HEK293 (cell line): Measurements from ENCODE around the gene CHRNA5.
"Not testable (repeated sequence)": the region's sequence is repeated elsewhere in the genome, so short reads cannot be mapped to it uniquely, and the experiment has no call there.

ENCODE experiments used
- CTCF ChIA-PET: fragments of 350-600 bp; formaldehyde crosslinking; extraction: SDS; loops from one replicate; lab custom pipeline; 2021; ENCODE audit warnings: antibody characterized with exemption; lab: Yijun Ruan, JAX
- POLR2A ChIA-PET: fragments of 300-600 bp; formaldehyde crosslinking; extraction: SDS; loops from one replicate; lab custom pipeline; 2020; ENCODE audit warnings: antibody characterized with exemption, inconsistent platforms; lab: Yijun Ruan, JAX
- H3K27ac ChIP-seq: fragments of 200-500 bp; sonication (Bioruptor generic); 2 replicates; pipeline ENCODE4 v1.5.1; 2014; ENCODE audit warnings: low read depth, low read length, control low read depth, inconsistent platforms; ENCODE audit errors: extremely low read depth
- H3K36me3 ChIP-seq, 2 experiments: fragments of 200-500 bp in 1 of 2; sonication (Bioruptor generic) in 1 of 2; 1 replicate in 1 of 2; 2 replicates in 1 of 2; pipeline ENCODE4 v1.5.1; 2014 to 2017; ENCODE audit warnings: inconsistent platforms in 2 of 2, low read length in 2 of 2; ENCODE audit not compliant: control insufficient read depth in 2 of 2, insufficient read depth in 1 of 2
- H3K4me1 ChIP-seq: fragments of 200-500 bp; sonication (Bioruptor generic); 2 replicates; pipeline ENCODE4 v1.5.1; 2014; ENCODE audit warnings: mild to moderate bottlenecking, low read length, inconsistent platforms; ENCODE audit not compliant: control insufficient read depth, insufficient read depth
- H3K4me3 ChIP-seq: 2 replicates; pipeline ENCODE4 v1.5.1; 2011; ENCODE audit warnings: low read depth, mild to moderate bottlenecking, control low read depth, low read length, moderate library complexity
- H3K9me3 ChIP-seq: fragments of 200-500 bp; sonication (Bioruptor generic); 2 replicates; pipeline ENCODE4 v1.5.1; 2014; ENCODE audit warnings: low read depth, low read length, inconsistent platforms; ENCODE audit not compliant: control insufficient read depth, insufficient read depth
- KLF10 ChIP-seq: fragments of 450-650 bp; IDR thresholded peaks from 2 replicates; pipeline ENCODE4 v1.5.1; 2018; ENCODE audit warnings: missing biosample characterization, mild to moderate bottlenecking, missing genetic modification characterization
- PRDM1 ChIP-seq: fragments of 450-650 bp; formaldehyde crosslinking; IDR thresholded peaks from 2 replicates; pipeline ENCODE4; 2016; ENCODE audit warnings: missing biosample characterization, missing genetic modification characterization
- ZNF10 ChIP-seq: fragments of 450-650 bp; formaldehyde crosslinking; IDR thresholded peaks from 2 replicates; pipeline ENCODE4 v1.5.1; 2017; ENCODE audit warnings: missing biosample characterization, missing genetic modification characterization
- ZNF138 ChIP-seq: fragments of 450-650 bp; formaldehyde crosslinking; IDR thresholded peaks from 2 replicates; pipeline ENCODE4 v1.5.1; 2016; ENCODE audit warnings: missing biosample characterization, missing genetic modification characterization, borderline replicate concordance
- ZNF157 ChIP-seq: fragments of 450-650 bp; formaldehyde crosslinking; IDR thresholded peaks from 2 replicates; pipeline ENCODE4 v1.5.1; 2016; ENCODE audit warnings: missing biosample characterization, missing genetic modification characterization
- ZNF24 ChIP-seq: fragments of 450-650 bp; formaldehyde crosslinking; IDR thresholded peaks from 2 replicates; pipeline ENCODE4 v1.5.1; 2016; ENCODE audit warnings: missing biosample characterization, missing genetic modification characterization
- ZNF335 ChIP-seq: fragments of 450-650 bp; formaldehyde crosslinking; conservative IDR thresholded peaks from 2 replicates; pipeline ENCODE4 v1.5.1; 2016; ENCODE audit warnings: missing biosample characterization, missing genetic modification characterization
- ZNF529 ChIP-seq: fragments of 450-650 bp; formaldehyde crosslinking; IDR thresholded peaks from 2 replicates; pipeline ENCODE4 v1.5.1; 2017; ENCODE audit warnings: missing genetic modification characterization, missing biosample characterization; ENCODE audit not compliant: insufficient replicate concordance
- ZNF596 ChIP-seq: fragments of 450-650 bp; IDR thresholded peaks from 2 replicates; pipeline ENCODE4 v1.5.0; 2018; ENCODE audit warnings: missing biosample characterization, mild to moderate bottlenecking, missing genetic modification characterization, moderate library complexity
- ZNF629 ChIP-seq: fragments of 450-650 bp; formaldehyde crosslinking; IDR thresholded peaks from 2 replicates; pipeline ENCODE4 v1.5.1; 2017; ENCODE audit warnings: missing biosample characterization, missing genetic modification characterization
- TF ChIP-seq, protein P1 (sequence below): fragments of 450-650 bp; formaldehyde crosslinking; IDR thresholded peaks from 2 replicates; pipeline ENCODE4 v1.5.1; 2016; ENCODE audit warnings: missing biosample characterization, missing genetic modification characterization
- TF ChIP-seq, protein P2 (sequence below): fragments of 450-650 bp; formaldehyde crosslinking; IDR thresholded peaks from 2 replicates; pipeline ENCODE4 v1.5.1; 2016; ENCODE audit warnings: missing biosample characterization, missing genetic modification characterization
- TF ChIP-seq, protein P3 (sequence below): fragments of 450-650 bp; formaldehyde crosslinking; IDR thresholded peaks from 2 replicates; pipeline ENCODE4 v1.5.1; 2016; ENCODE audit warnings: missing biosample characterization, missing genetic modification characterization, low read depth
- TF ChIP-seq, protein P4 (sequence below): fragments of 450-650 bp; formaldehyde crosslinking; IDR thresholded peaks from 2 replicates; pipeline ENCODE4 v1.5.1; 2016; ENCODE audit warnings: missing biosample characterization, missing genetic modification characterization
- TF ChIP-seq, protein P5 (sequence below): fragments of 450-650 bp; formaldehyde crosslinking; IDR thresholded peaks from 2 replicates; pipeline ENCODE4 v1.5.1; 2016; ENCODE audit warnings: missing biosample characterization, missing genetic modification characterization

The CHRNA5 gene

DNA sequence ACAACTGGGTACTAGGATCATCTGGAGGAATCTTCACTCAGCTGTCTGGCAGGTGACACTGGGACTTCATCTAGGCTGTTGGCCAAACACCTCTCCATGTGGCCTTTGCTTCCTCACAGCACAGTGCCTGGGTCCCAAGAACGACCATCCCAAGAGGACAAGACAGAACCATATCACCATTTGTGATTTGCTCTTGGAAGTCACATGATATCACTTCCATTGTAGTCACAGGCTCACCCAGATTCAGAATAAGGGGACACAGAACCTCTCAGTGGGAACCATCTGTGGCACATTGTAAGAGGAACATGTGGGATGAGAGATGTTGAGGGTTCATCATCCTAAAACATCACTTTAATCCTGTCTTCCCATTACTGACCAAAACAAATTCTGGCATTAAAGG lies 27.0 kb upstream of the CHRNA5 start (continued):
- TF ChIP-seq, protein P1, sequence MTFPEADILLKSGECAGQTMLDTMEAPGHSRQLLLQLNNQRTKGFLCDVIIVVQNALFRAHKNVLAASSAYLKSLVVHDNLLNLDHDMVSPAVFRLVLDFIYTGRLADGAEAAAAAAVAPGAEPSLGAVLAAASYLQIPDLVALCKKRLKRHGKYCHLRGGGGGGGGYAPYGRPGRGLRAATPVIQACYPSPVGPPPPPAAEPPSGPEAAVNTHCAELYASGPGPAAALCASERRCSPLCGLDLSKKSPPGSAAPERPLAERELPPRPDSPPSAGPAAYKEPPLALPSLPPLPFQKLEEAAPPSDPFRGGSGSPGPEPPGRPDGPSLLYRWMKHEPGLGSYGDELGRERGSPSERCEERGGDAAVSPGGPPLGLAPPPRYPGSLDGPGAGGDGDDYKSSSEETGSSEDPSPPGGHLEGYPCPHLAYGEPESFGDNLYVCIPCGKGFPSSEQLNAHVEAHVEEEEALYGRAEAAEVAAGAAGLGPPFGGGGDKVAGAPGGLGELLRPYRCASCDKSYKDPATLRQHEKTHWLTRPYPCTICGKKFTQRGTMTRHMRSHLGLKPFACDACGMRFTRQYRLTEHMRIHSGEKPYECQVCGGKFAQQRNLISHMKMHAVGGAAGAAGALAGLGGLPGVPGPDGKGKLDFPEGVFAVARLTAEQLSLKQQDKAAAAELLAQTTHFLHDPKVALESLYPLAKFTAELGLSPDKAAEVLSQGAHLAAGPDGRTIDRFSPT (tag by site-specific recombination): no peak
- TF ChIP-seq ZNF10 (tag by site-specific recombination) (no peak), KLF10 (tag by site-specific recombination) (no peak), ZNF529 (no peak), ZNF138 (no peak), ZNF629 (no peak), ZNF24 (tag by site-specific recombination) (no peak), ZNF596 (tag by site-specific recombination) (no peak), ZNF335 (tag by site-specific recombination) (no peak), ZNF157 (tag by site-specific recombination) (no peak)
- TF ChIP-seq, protein P2, sequence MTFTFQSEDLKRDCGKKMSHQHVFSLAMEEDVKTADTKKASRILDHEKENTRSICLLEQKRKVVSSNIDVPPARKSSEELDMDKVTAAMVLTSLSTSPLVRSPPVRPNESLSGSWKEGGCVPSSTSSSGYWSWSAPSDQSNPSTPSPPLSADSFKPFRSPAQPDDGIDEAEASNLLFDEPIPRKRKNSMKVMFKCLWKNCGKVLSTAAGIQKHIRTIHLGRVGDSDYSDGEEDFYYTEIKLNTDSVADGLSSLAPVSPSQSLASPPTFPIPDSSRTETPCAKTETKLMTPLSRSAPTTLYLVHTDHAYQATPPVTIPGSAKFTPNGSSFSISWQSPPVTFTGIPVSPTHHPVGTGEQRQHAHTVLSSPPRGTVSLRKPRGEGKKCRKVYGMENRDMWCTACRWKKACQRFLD (tag by site-specific recombination): no peak
- TF ChIP-seq, protein P3, sequence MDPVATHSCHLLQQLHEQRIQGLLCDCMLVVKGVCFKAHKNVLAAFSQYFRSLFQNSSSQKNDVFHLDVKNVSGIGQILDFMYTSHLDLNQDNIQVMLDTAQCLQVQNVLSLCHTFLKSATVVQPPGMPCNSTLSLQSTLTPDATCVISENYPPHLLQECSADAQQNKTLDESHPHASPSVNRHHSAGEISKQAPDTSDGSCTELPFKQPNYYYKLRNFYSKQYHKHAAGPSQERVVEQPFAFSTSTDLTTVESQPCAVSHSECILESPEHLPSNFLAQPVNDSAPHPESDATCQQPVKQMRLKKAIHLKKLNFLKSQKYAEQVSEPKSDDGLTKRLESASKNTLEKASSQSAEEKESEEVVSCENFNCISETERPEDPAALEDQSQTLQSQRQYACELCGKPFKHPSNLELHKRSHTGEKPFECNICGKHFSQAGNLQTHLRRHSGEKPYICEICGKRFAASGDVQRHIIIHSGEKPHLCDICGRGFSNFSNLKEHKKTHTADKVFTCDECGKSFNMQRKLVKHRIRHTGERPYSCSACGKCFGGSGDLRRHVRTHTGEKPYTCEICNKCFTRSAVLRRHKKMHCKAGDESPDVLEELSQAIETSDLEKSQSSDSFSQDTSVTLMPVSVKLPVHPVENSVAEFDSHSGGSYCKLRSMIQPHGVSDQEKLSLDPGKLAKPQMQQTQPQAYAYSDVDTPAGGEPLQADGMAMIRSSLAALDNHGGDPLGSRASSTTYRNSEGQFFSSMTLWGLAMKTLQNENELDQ (tag by site-specific recombination): no peak
- TF ChIP-seq, all 188 proteins: peak for 0

DNA sequence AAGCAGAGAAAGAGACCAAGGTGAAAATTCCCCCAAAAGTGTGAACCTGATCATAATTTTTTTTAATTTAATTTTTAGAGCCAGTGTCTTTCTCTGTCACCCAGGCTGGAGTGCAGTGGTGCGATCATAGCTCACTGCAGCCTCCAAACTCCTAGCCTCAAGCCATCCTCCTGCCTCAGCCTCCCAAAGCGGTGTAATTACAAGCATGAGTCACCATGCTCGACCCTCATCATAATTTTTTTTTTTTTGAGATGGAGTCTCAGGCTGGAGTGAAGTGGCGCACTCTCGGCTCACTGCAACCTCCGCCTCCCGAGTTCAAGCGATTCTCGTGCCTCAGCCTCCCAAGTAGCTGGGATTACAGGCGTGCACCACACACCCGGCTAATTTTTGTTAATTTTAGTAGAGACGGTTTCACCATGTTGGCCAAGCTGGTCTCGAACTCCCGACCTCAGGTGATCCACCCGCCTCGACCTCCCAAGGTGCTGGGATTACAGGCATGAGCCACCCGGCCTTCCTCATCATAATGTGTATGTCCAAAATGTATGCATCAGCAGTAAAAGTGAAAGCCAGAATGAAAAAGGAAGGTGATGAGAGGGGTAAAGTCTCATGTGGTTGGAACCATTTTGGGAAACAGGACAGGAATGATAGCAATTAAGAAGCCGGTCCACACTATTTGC lies 25.7 kb upstream of the CHRNA5 start:
- CTCF ChIA-PET: interaction anchor here (0.7 to 1.3 kb wide), 5 partner anchors 8 to 232 kb away, joined by 3 to 4 read pairs (median 3); no protein-coding TSS in a partner anchor
- not testable (repeated sequence) for H3K4me1 ChIP-seq, H3K9me3 ChIP-seq
- POLR2A ChIA-PET: interaction anchor here (0.6 to 3.9 kb wide), 13 partner anchors 9 to 338 kb away, joined by 3 to 78 read pairs (median 7); partner anchors contain the start of genes CHRNA5, HYKK, IREB2 and SKIC8
- peak overlapping the region; percentile 93 for H3K4me3 ChIP-seq
- TF ChIP-seq, protein P4, sequence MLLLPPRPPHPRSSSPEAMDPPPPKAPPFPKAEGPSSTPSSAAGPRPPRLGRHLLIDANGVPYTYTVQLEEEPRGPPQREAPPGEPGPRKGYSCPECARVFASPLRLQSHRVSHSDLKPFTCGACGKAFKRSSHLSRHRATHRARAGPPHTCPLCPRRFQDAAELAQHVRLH (tag by site-specific recombination): peak; percentile 24; the same call in 1 of the 2 replicates
- peak; percentile 96 for TF ChIP-seq PRDM1 (tag by site-specific recombination)
- TF ChIP-seq, protein P5, sequence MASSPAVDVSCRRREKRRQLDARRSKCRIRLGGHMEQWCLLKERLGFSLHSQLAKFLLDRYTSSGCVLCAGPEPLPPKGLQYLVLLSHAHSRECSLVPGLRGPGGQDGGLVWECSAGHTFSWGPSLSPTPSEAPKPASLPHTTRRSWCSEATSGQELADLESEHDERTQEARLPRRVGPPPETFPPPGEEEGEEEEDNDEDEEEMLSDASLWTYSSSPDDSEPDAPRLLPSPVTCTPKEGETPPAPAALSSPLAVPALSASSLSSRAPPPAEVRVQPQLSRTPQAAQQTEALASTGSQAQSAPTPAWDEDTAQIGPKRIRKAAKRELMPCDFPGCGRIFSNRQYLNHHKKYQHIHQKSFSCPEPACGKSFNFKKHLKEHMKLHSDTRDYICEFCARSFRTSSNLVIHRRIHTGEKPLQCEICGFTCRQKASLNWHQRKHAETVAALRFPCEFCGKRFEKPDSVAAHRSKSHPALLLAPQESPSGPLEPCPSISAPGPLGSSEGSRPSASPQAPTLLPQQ (tag by site-specific recombination): 0 out of 2 replicates have a peak, but pooled peaks have one; percentile 1
- peaks cover 25 to 29% of the 10 kb centered on the region in 2 experiments for H3K36me3 ChIP-seq
- H3K27ac ChIP-seq: peak overlapping the region; percentile 95; the same call in 1 of the 2 replicates
